ENCODE measurements around the gene TMTC4.

Gene TMTC4

GRCh38 chr13:100715604-100716003 lies 41.0 kb upstream of the TMTC4 start:
- ATAC-seq = no peak
- TF ChIP-seq GLIS3 (CRISPR knock-in tag; IDR thresholded peaks at IDR 0.05) (no peak), TCF4 (CRISPR knock-in tag; IDR thresholded peaks at IDR 0.05; ENCODE audit: borderline replicate concordance) (no peak), PPARA (CRISPR knock-in tag; IDR thresholded peaks at IDR 0.05; ENCODE audit: borderline replicate concordance) (no peak), TSHZ2 (CRISPR knock-in tag; IDR thresholded peaks at IDR 0.05) (no peak), CSRNP3 (CRISPR knock-in tag; IDR thresholded peaks at IDR 0.05) (no peak), ZNF70 (CRISPR knock-in tag; IDR thresholded peaks at IDR 0.05) (no peak), RARB (CRISPR knock-in tag; IDR thresholded peaks at IDR 0.05) (no peak), PATZ1 (CRISPR knock-in tag; IDR thresholded peaks at IDR 0.05; ENCODE audit: borderline replicate concordance) (no peak), ZNF565 (CRISPR knock-in tag; conservative IDR thresholded peaks at IDR 0.05; ENCODE audit: low read depth) (no peak), POU6F1 (CRISPR knock-in tag; IDR thresholded peaks at IDR 0.05; ENCODE audit: borderline replicate concordance, low read depth) (no peak), ISL1 (CRISPR knock-in tag; IDR thresholded peaks at IDR 0.05) (no peak), CREB5 (CRISPR knock-in tag; IDR thresholded peaks at IDR 0.05; ENCODE audit: low read depth) (no peak)

GRCh38 chr13:100714478-100714877 lies 39.9 kb upstream of the TMTC4 start:
- TF ChIP-seq ZC3H10 (CRISPR knock-in tag; IDR thresholded peaks at IDR 0.05) = no peak
- no peak for TF ChIP-seq TCF4 (CRISPR knock-in tag; IDR thresholded peaks at IDR 0.05; ENCODE audit: borderline replicate concordance)
- TF ChIP-seq SNAI2 (CRISPR knock-in tag; IDR thresholded peaks at IDR 0.05) = no peak
- TF ChIP-seq ESRRG (CRISPR knock-in tag; IDR thresholded peaks at IDR 0.05) = no peak
- no peak for TF ChIP-seq ZFP3 (CRISPR knock-in tag; IDR thresholded peaks at IDR 0.05)
- no peak for TF ChIP-seq POU6F1 (CRISPR knock-in tag; IDR thresholded peaks at IDR 0.05; ENCODE audit: borderline replicate concordance, low read depth)
- TF ChIP-seq ZNF8 (CRISPR knock-in tag; IDR thresholded peaks at IDR 0.05) = no peak
- TF ChIP-seq ZNF565 (CRISPR knock-in tag; conservative IDR thresholded peaks at IDR 0.05; ENCODE audit: low read depth) = no peak
- TF ChIP-seq ZNF70 (CRISPR knock-in tag; IDR thresholded peaks at IDR 0.05) = no peak
- no peak for TF ChIP-seq TSHZ2 (CRISPR knock-in tag; IDR thresholded peaks at IDR 0.05)
- no peak for TF ChIP-seq ZFP30 (CRISPR knock-in tag; IDR thresholded peaks at IDR 0.05)
- no peak for TF ChIP-seq ISL1 (CRISPR knock-in tag; IDR thresholded peaks at IDR 0.05)
- TF ChIP-seq GLIS3 (CRISPR knock-in tag; IDR thresholded peaks at IDR 0.05) = no peak
- no peak for ATAC-seq
